Endothelial cell of umbilical vein (primary cell): ENCODE measurements around the gene ANGPT4. TPM values are rescaled to one million over a fixed set of nuclear protein-coding genes. Genes with fewer than 3 reads are reported as not detected.

Experiments
- BruUV-seq: library from RNA; stranded (reverse); fragments of 400-500 nt; replicated peaks from 2 replicates; lab custom pipeline; 2021; lab: Mats Ljungman, UMichigan
- CTCF ChIA-PET: fragments of 300-600, 350-600 bp; sonication (Branson Sonifier 250); formaldehyde crosslinking; loops from one replicate; lab custom pipeline; 2021; ENCODE audit warnings: antibody characterized with exemption, inconsistent platforms; lab: Charles Lee
- POLR2A ChIA-PET: fragments of 300-600, 350-600 bp; sonication (Branson Sonifier 250); formaldehyde crosslinking; loops from one replicate; lab custom pipeline; 2021; ENCODE audit warnings: antibody characterized with exemption, inconsistent platforms; lab: Charles Lee
- DNase-seq: peaks from one replicate; pipeline ENCODE4 v3.0.0-alpha.2; 2011; ENCODE audit warnings: low read depth, low spot score
- FAIRE-seq: peaks from 2 replicates; lab custom pipeline; 2011; peaks lifted over from hg19 to GRCh38; lab: Jason Lieb, UNC
- H2AFZ ChIP-seq: 2 replicates; pipeline ENCODE4 v1.6.0; 2012; ENCODE audit warnings: low read depth, low read length, control low read depth, inconsistent platforms
- H3K27ac ChIP-seq: 2 replicates; pipeline ENCODE4 v1.5.1; 2011; ENCODE audit warnings: low read depth, mild to moderate bottlenecking, control low read depth, low read length, moderate library complexity; ENCODE audit not compliant: insufficient read depth
- H3K27me3 ChIP-seq, 2 experiments: 2 replicates each; pipeline versions ENCODE4 v1.6.0 to v1.6.1; 2011; ENCODE audit warnings: low read length in 2 of 2, mixed read lengths in 1 of 2; ENCODE audit not compliant: control insufficient read depth in 2 of 2, insufficient read depth in 2 of 2
- H3K36me3 ChIP-seq, 2 experiments: 2 replicates in 1 of 2; 3 replicates in 1 of 2; pipeline ENCODE4 v1.5.1; 2011; ENCODE audit warnings: low read length in 2 of 2, mild to moderate bottlenecking in 1 of 2, moderate library complexity in 1 of 2; ENCODE audit not compliant: control insufficient read depth in 2 of 2, insufficient read depth in 2 of 2; ENCODE audit errors: extremely low read depth in 1 of 2
- H3K4me1 ChIP-seq: 3 replicates; pipeline ENCODE4 v1.5.1; 2011; ENCODE audit warnings: mild to moderate bottlenecking, low read length; ENCODE audit not compliant: control insufficient read depth, insufficient read depth; ENCODE audit errors: extremely low read depth
- H3K4me2 ChIP-seq: 2 replicates; pipeline ENCODE4 v1.6.1; 2011; ENCODE audit warnings: low read length, control low read depth, mixed read lengths; ENCODE audit not compliant: insufficient read depth
- H3K4me3 ChIP-seq, 3 experiments: fragments of 200-600 bp in 1 of 3; sonication (generic), shearing (Covaris generic) in 1 of 3; replicated peaks in 1 of 3; 2 replicates each; pipeline ENCODE4 v1.5.1; 2011 to 2016; ENCODE audit warnings: control low read depth in 3 of 3, low read length in 3 of 3, mild to moderate bottlenecking in 2 of 3, inconsistent platforms in 1 of 3, low read depth in 1 of 3, moderate library complexity in 1 of 3; ENCODE audit not compliant: insufficient read depth in 1 of 3
- H3K79me2 ChIP-seq: 2 replicates; pipeline ENCODE4 v1.6.0; 2012; ENCODE audit warnings: low read length, inconsistent platforms; ENCODE audit not compliant: control insufficient read depth, insufficient read depth
- H3K9ac ChIP-seq: replicated peaks from 2 replicates; pipeline ENCODE3; 2011; ENCODE audit warnings: low read length, control low read depth; ENCODE audit not compliant: insufficient read depth; ENCODE audit errors: extremely low read depth
- H3K9me1 ChIP-seq: replicated peaks from 3 replicates; pipeline ENCODE4 v1.6.0; 2011; ENCODE audit warnings: mild to moderate bottlenecking, low read length; ENCODE audit not compliant: control insufficient read depth, insufficient read depth; ENCODE audit errors: extremely low read depth
- H3K9me3 ChIP-seq: replicated peaks from 2 replicates; pipeline ENCODE4 v1.5.1; 2012; ENCODE audit warnings: low read length, inconsistent platforms; ENCODE audit not compliant: control insufficient read depth, insufficient read depth
- H4K20me1 ChIP-seq: replicated peaks from 2 replicates; pipeline ENCODE3; 2011; ENCODE audit warnings: mild to moderate bottlenecking, low read length; ENCODE audit not compliant: control insufficient read depth, insufficient read depth; ENCODE audit errors: extremely low read depth
- EZH2 ChIP-seq: IDR thresholded peaks from 2 replicates; pipeline ENCODE4 v1.6.1; 2012; ENCODE audit warnings: borderline replicate concordance, low read depth, mild to moderate bottlenecking, moderate library complexity, low read length, inconsistent platforms; ENCODE audit not compliant: severe bottlenecking
- FOS ChIP-seq: IDR thresholded peaks from 2 replicates; pipeline ENCODE4 v1.6.1; 2011; ENCODE audit warnings: mild to moderate bottlenecking, low read length, moderate library complexity, borderline replicate concordance; ENCODE audit not compliant: insufficient read depth
- GATA2 ChIP-seq: IDR thresholded peaks from 2 replicates; pipeline ENCODE4 v1.7.0; 2011; ENCODE audit warnings: low read depth, mild to moderate bottlenecking, moderate library complexity, mixed read lengths, low read length; ENCODE audit not compliant: insufficient read length, insufficient read depth
- JUN ChIP-seq: IDR thresholded peaks from 2 replicates; pipeline ENCODE4 v1.6.1; 2011; ENCODE audit warnings: borderline replicate concordance, low read depth; ENCODE audit not compliant: insufficient read length, insufficient read depth
- MYC ChIP-seq: IDR thresholded peaks from one replicate; pipeline ENCODE4 v1.6.1; 2011; ENCODE audit warnings: mild to moderate bottlenecking, low read depth, low read length
- POLR2A ChIP-seq: IDR thresholded peaks from 2 replicates; pipeline ENCODE4 v1.6.1; 2012; ENCODE audit warnings: low read depth, mild to moderate bottlenecking, control low read depth, low read length
- POLR2AphosphoS5 ChIP-seq: IDR thresholded peaks from 2 replicates; pipeline ENCODE4 v1.6.1; 2012; ENCODE audit warnings: low read depth, mild to moderate bottlenecking, control low read depth, low read length, moderate library complexity; ENCODE audit not compliant: insufficient read depth
- dilution Hi-C: fragments of 300-500 bp; cut with MboI; formaldehyde crosslinking; loops from one replicate; pipeline ENCODE4 v1.15.0; 2019; ENCODE audit warnings: low sequenced_read_pairs; ENCODE audit not compliant: extremely low pct_ligation_motif_present
- intact Hi-C: fragments of 100-400 bp; cut with micrococcal nuclease; formaldehyde crosslinking; loops from one replicate; pipeline ENCODE4 v1.10.0; 2022
- polyA plus RNA-seq, 4 experiments: library from polyadenylated mRNA; depleted of rRNA in 3 of 4; stranded (reverse) in 3 of 4; unstranded in 1 of 4; fragments of >200 nt; gene quantifications; 2 replicates each; pipeline versions ENCODE4 v1.2.1 to v1.2.3, GENCODE V29; 2011 to 2012; ENCODE audit warnings: missing spikeins in 1 of 4
- total RNA-seq: library from RNA; stranded (reverse); gene quantifications from 2 replicates; pipeline ENCODE4 v1.2.3, GENCODE V29; 2021
- TF ChIP-seq, protein P1 (sequence below), 2 donors: IDR thresholded peaks; 1 replicate in 1 of 2; 2 replicates in 1 of 2; pipeline ENCODE4 v1.5.1; 2011; ENCODE audit warnings: low read length in 2 of 2, mild to moderate bottlenecking in 2 of 2, moderate library complexity in 2 of 2, control low read depth in 1 of 2, inconsistent platforms in 1 of 2, low read depth in 1 of 2; ENCODE audit not compliant: insufficient read depth in 1 of 2; ENCODE audit errors: extremely low read depth in 1 of 2
- TF ChIP-seq, protein P2 (sequence below): IDR thresholded peaks from 2 replicates; pipeline ENCODE4 v1.6.1; 2011; ENCODE audit not compliant: insufficient read depth, insufficient read length

Gene ANGPT4
- total and polyA plus RNA-seq, 2 donors (not counting 3 experiments of a cell fraction or from before 2014, with no cell fraction given) = not detected

DNA sequence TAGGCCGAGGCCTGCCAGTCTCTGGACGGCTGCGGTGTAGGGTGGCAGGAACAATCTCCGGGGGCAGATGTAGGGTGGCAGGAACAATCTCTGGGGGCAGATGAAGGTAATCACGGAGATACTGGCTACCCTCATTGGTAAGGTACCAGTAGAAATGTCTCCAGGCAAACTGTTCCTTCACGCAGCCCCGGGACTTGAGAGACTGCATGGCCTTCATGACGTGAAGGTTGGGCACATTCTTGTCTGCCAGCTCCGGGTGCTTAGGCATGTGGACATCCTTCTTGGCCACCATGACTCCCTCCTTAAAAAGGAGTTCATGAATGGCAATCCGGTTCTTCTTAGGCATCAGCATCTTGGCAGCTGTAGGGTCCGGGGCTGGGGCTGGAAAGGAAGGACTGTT lies 76.5 kb downstream of the ANGPT4 start:
- no peak overlapping the region for H3K4me3 ChIP-seq
- DNase-seq = no peak
- no peak for FAIRE-seq
- ChIA-PET CTCF (no interaction called here), POLR2A (no interaction called here)
- BruUV-seq = no TSS peak
- no peak overlapping the region for H2AFZ ChIP-seq
- H4K20me1 ChIP-seq = no peaks in the 10 kb centered on the region
- no peaks in the 10 kb centered on the region for H3K9me1 ChIP-seq
- dilution Hi-C loops = no loop called here
- no peaks in the 10 kb centered on the region for H3K27me3 ChIP-seq
- H3K4me1 ChIP-seq = peaks cover 38% of the 10 kb centered on the region
- no peak overlapping the region for H3K4me2 ChIP-seq
- TF ChIP-seq FOS = no peak
- no peak for TF ChIP-seq POLR2AphosphoS5
- TF ChIP-seq JUN = no peak
- TF ChIP-seq GATA2 = no peak
- TF ChIP-seq MYC = no peak
- TF ChIP-seq EZH2 = no peak
- TF ChIP-seq, protein P1, sequence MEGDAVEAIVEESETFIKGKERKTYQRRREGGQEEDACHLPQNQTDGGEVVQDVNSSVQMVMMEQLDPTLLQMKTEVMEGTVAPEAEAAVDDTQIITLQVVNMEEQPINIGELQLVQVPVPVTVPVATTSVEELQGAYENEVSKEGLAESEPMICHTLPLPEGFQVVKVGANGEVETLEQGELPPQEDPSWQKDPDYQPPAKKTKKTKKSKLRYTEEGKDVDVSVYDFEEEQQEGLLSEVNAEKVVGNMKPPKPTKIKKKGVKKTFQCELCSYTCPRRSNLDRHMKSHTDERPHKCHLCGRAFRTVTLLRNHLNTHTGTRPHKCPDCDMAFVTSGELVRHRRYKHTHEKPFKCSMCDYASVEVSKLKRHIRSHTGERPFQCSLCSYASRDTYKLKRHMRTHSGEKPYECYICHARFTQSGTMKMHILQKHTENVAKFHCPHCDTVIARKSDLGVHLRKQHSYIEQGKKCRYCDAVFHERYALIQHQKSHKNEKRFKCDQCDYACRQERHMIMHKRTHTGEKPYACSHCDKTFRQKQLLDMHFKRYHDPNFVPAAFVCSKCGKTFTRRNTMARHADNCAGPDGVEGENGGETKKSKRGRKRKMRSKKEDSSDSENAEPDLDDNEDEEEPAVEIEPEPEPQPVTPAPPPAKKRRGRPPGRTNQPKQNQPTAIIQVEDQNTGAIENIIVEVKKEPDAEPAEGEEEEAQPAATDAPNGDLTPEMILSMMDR (IDR thresholded peaks at IDR 0.05; ENCODE audit: extremely low read depth in 1 of 2, insufficient read depth in 1 of 2, low read depth in 1 of 2, low read length in 2 of 2) = no peak
- no peak for TF ChIP-seq POLR2A
- TF ChIP-seq, protein P2, sequence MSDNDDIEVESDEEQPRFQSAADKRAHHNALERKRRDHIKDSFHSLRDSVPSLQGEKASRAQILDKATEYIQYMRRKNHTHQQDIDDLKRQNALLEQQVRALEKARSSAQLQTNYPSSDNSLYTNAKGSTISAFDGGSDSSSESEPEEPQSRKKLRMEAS = no peak
- no peak overlapping the region for H3K27ac ChIP-seq
- no peaks in the 10 kb centered on the region for H3K9me3 ChIP-seq
- intact Hi-C loops = loop anchor here (10.0 kb wide), 2 partner anchors 305 to 655 kb away; partner anchors contain the start of gene SIRPB2
- H3K9ac ChIP-seq = no peak overlapping the region
- peaks cover 44% of the 10 kb centered on the region for H3K79me2 ChIP-seq
- no peaks in the 10 kb centered on the region for H3K36me3 ChIP-seq
